Endothelial cell of umbilical vein (primary cell): Measurements from ENCODE around the gene SKA1. TPM values are rescaled to one million over a fixed set of nuclear protein-coding genes. Genes with fewer than 3 reads are reported as not detected.

Source experiments
- BruUV-seq: library from RNA; stranded (reverse); fragments of 400-500 nt; replicated peaks from 2 replicates; lab custom pipeline; 2021; lab: Mats Ljungman, UMichigan
- CTCF ChIA-PET: fragments of 300-600, 350-600 bp; sonication (Branson Sonifier 250); formaldehyde crosslinking; loops from one replicate; lab custom pipeline; 2021; ENCODE audit warnings: antibody characterized with exemption, inconsistent platforms; lab: Charles Lee
- POLR2A ChIA-PET: fragments of 300-600, 350-600 bp; sonication (Branson Sonifier 250); formaldehyde crosslinking; loops from one replicate; lab custom pipeline; 2021; ENCODE audit warnings: antibody characterized with exemption, inconsistent platforms; lab: Charles Lee
- DNase-seq: peaks from one replicate; pipeline ENCODE4 v3.0.0-alpha.2; 2011; ENCODE audit warnings: low read depth, low spot score
- FAIRE-seq: peaks from 2 replicates; lab custom pipeline; 2011; peaks lifted over from hg19 to GRCh38; lab: Jason Lieb, UNC
- H2AFZ ChIP-seq: 2 replicates; pipeline ENCODE4 v1.6.0; 2012; ENCODE audit warnings: low read depth, low read length, control low read depth, inconsistent platforms
- H3K27ac ChIP-seq: 2 replicates; pipeline ENCODE4 v1.5.1; 2011; ENCODE audit warnings: low read depth, mild to moderate bottlenecking, control low read depth, low read length, moderate library complexity; ENCODE audit not compliant: insufficient read depth
- H3K27me3 ChIP-seq, 2 experiments: 2 replicates each; pipeline versions ENCODE4 v1.6.0 to v1.6.1; 2011; ENCODE audit warnings: low read length in 2 of 2, mixed read lengths in 1 of 2; ENCODE audit not compliant: control insufficient read depth in 2 of 2, insufficient read depth in 2 of 2
- H3K36me3 ChIP-seq, 2 experiments: 2 replicates in 1 of 2; 3 replicates in 1 of 2; pipeline ENCODE4 v1.5.1; 2011; ENCODE audit warnings: low read length in 2 of 2, mild to moderate bottlenecking in 1 of 2, moderate library complexity in 1 of 2; ENCODE audit not compliant: control insufficient read depth in 2 of 2, insufficient read depth in 2 of 2; ENCODE audit errors: extremely low read depth in 1 of 2
- H3K4me1 ChIP-seq: 3 replicates; pipeline ENCODE4 v1.5.1; 2011; ENCODE audit warnings: mild to moderate bottlenecking, low read length; ENCODE audit not compliant: control insufficient read depth, insufficient read depth; ENCODE audit errors: extremely low read depth
- H3K4me2 ChIP-seq: 2 replicates; pipeline ENCODE4 v1.6.1; 2011; ENCODE audit warnings: low read length, control low read depth, mixed read lengths; ENCODE audit not compliant: insufficient read depth
- H3K4me3 ChIP-seq, 3 experiments: fragments of 200-600 bp in 1 of 3; sonication (generic), shearing (Covaris generic) in 1 of 3; replicated peaks in 1 of 3; 2 replicates each; pipeline ENCODE4 v1.5.1; 2011 to 2016; ENCODE audit warnings: control low read depth in 3 of 3, low read length in 3 of 3, mild to moderate bottlenecking in 2 of 3, inconsistent platforms in 1 of 3, low read depth in 1 of 3, moderate library complexity in 1 of 3; ENCODE audit not compliant: insufficient read depth in 1 of 3
- H3K79me2 ChIP-seq: 2 replicates; pipeline ENCODE4 v1.6.0; 2012; ENCODE audit warnings: low read length, inconsistent platforms; ENCODE audit not compliant: control insufficient read depth, insufficient read depth
- H3K9ac ChIP-seq: replicated peaks from 2 replicates; pipeline ENCODE3; 2011; ENCODE audit warnings: low read length, control low read depth; ENCODE audit not compliant: insufficient read depth; ENCODE audit errors: extremely low read depth
- H3K9me1 ChIP-seq: replicated peaks from 3 replicates; pipeline ENCODE4 v1.6.0; 2011; ENCODE audit warnings: mild to moderate bottlenecking, low read length; ENCODE audit not compliant: control insufficient read depth, insufficient read depth; ENCODE audit errors: extremely low read depth
- H3K9me3 ChIP-seq: replicated peaks from 2 replicates; pipeline ENCODE4 v1.5.1; 2012; ENCODE audit warnings: low read length, inconsistent platforms; ENCODE audit not compliant: control insufficient read depth, insufficient read depth
- H4K20me1 ChIP-seq: replicated peaks from 2 replicates; pipeline ENCODE3; 2011; ENCODE audit warnings: mild to moderate bottlenecking, low read length; ENCODE audit not compliant: control insufficient read depth, insufficient read depth; ENCODE audit errors: extremely low read depth
- EZH2 ChIP-seq: IDR thresholded peaks from 2 replicates; pipeline ENCODE4 v1.6.1; 2012; ENCODE audit warnings: borderline replicate concordance, low read depth, mild to moderate bottlenecking, moderate library complexity, low read length, inconsistent platforms; ENCODE audit not compliant: severe bottlenecking
- FOS ChIP-seq: IDR thresholded peaks from 2 replicates; pipeline ENCODE4 v1.6.1; 2011; ENCODE audit warnings: mild to moderate bottlenecking, low read length, moderate library complexity, borderline replicate concordance; ENCODE audit not compliant: insufficient read depth
- GATA2 ChIP-seq: IDR thresholded peaks from 2 replicates; pipeline ENCODE4 v1.7.0; 2011; ENCODE audit warnings: low read depth, mild to moderate bottlenecking, moderate library complexity, mixed read lengths, low read length; ENCODE audit not compliant: insufficient read length, insufficient read depth
- JUN ChIP-seq: IDR thresholded peaks from 2 replicates; pipeline ENCODE4 v1.6.1; 2011; ENCODE audit warnings: borderline replicate concordance, low read depth; ENCODE audit not compliant: insufficient read length, insufficient read depth
- MYC ChIP-seq: IDR thresholded peaks from one replicate; pipeline ENCODE4 v1.6.1; 2011; ENCODE audit warnings: mild to moderate bottlenecking, low read depth, low read length
- POLR2A ChIP-seq: IDR thresholded peaks from 2 replicates; pipeline ENCODE4 v1.6.1; 2012; ENCODE audit warnings: low read depth, mild to moderate bottlenecking, control low read depth, low read length
- POLR2AphosphoS5 ChIP-seq: IDR thresholded peaks from 2 replicates; pipeline ENCODE4 v1.6.1; 2012; ENCODE audit warnings: low read depth, mild to moderate bottlenecking, control low read depth, low read length, moderate library complexity; ENCODE audit not compliant: insufficient read depth
- dilution Hi-C: fragments of 300-500 bp; cut with MboI; formaldehyde crosslinking; loops from one replicate; pipeline ENCODE4 v1.15.0; 2019; ENCODE audit warnings: low sequenced_read_pairs; ENCODE audit not compliant: extremely low pct_ligation_motif_present
- intact Hi-C: fragments of 100-400 bp; cut with micrococcal nuclease; formaldehyde crosslinking; loops from one replicate; pipeline ENCODE4 v1.10.0; 2022
- polyA plus RNA-seq, 4 experiments: library from polyadenylated mRNA; depleted of rRNA in 3 of 4; stranded (reverse) in 3 of 4; unstranded in 1 of 4; fragments of >200 nt; gene quantifications; 2 replicates each; pipeline versions ENCODE4 v1.2.1 to v1.2.3, GENCODE V29; 2011 to 2012; ENCODE audit warnings: missing spikeins in 1 of 4
- total RNA-seq: library from RNA; stranded (reverse); gene quantifications from 2 replicates; pipeline ENCODE4 v1.2.3, GENCODE V29; 2021
- TF ChIP-seq, protein P1 (sequence below), 2 donors: IDR thresholded peaks; 1 replicate in 1 of 2; 2 replicates in 1 of 2; pipeline ENCODE4 v1.5.1; 2011; ENCODE audit warnings: low read length in 2 of 2, mild to moderate bottlenecking in 2 of 2, moderate library complexity in 2 of 2, control low read depth in 1 of 2, inconsistent platforms in 1 of 2, low read depth in 1 of 2; ENCODE audit not compliant: insufficient read depth in 1 of 2; ENCODE audit errors: extremely low read depth in 1 of 2
- TF ChIP-seq, protein P2 (sequence below): IDR thresholded peaks from 2 replicates; pipeline ENCODE4 v1.6.1; 2011; ENCODE audit not compliant: insufficient read depth, insufficient read length

Gene SKA1
- total and polyA plus RNA-seq, 2 donors (not counting 3 experiments of a cell fraction or from before 2014, with no cell fraction given): 8.7 to 23.9 TPM

DNA sequence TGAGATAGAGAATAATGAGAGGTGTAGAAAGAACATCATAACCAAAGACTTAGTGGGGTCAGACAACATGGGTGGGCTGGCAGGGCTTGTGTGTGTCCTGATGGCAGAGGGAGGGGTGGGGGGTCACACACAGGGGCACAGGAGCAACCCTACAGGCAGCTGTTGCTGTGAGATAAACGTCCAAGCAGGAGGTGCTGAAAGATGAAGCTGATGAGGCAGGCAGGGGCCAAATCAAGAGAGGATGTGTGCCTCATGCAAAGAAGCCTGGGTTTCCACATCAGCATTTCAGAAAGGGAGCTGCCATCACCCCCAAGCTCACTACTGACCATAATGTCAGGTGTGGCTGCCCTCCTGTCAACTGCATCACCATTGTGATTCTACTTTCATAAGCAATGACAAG is 16.0 kb upstream of the SKA1 start:
- TF ChIP-seq EZH2: no peak
- no peak for TF ChIP-seq POLR2A
- TF ChIP-seq GATA2: no peak
- TF ChIP-seq, protein P1, sequence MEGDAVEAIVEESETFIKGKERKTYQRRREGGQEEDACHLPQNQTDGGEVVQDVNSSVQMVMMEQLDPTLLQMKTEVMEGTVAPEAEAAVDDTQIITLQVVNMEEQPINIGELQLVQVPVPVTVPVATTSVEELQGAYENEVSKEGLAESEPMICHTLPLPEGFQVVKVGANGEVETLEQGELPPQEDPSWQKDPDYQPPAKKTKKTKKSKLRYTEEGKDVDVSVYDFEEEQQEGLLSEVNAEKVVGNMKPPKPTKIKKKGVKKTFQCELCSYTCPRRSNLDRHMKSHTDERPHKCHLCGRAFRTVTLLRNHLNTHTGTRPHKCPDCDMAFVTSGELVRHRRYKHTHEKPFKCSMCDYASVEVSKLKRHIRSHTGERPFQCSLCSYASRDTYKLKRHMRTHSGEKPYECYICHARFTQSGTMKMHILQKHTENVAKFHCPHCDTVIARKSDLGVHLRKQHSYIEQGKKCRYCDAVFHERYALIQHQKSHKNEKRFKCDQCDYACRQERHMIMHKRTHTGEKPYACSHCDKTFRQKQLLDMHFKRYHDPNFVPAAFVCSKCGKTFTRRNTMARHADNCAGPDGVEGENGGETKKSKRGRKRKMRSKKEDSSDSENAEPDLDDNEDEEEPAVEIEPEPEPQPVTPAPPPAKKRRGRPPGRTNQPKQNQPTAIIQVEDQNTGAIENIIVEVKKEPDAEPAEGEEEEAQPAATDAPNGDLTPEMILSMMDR (IDR thresholded peaks at IDR 0.05; ENCODE audit: extremely low read depth in 1 of 2, insufficient read depth in 1 of 2, low read depth in 1 of 2, low read length in 2 of 2): no peak
- TF ChIP-seq MYC: no peak
- TF ChIP-seq FOS: no peak
- TF ChIP-seq JUN: no peak
- TF ChIP-seq, protein P2, sequence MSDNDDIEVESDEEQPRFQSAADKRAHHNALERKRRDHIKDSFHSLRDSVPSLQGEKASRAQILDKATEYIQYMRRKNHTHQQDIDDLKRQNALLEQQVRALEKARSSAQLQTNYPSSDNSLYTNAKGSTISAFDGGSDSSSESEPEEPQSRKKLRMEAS: no peak
- no peak for TF ChIP-seq POLR2AphosphoS5
- intact Hi-C loops: loop anchor here (5.0 kb wide), 2 partner anchors 68 to 157 kb away; no protein-coding TSS in a partner anchor
- no peak for DNase-seq
- peaks cover 4% of the 10 kb centered on the region for H3K4me1 ChIP-seq
- dilution Hi-C loops: no loop called here
- no peak overlapping the region for H3K9ac ChIP-seq
- no peaks in the 10 kb centered on the region for H4K20me1 ChIP-seq
- no peaks in the 10 kb centered on the region for H3K9me1 ChIP-seq
- ChIA-PET POLR2A (no interaction called here), CTCF (interaction anchor here (0.9 to 5.6 kb wide), 2 partner anchors 70 to 142 kb away, joined by 4 to 199 read pairs; no protein-coding TSS in a partner anchor)
- H3K9me3 ChIP-seq: no peaks in the 10 kb centered on the region
- peaks cover 10 to 14% of the 10 kb centered on the region in 2 experiments for H3K27me3 ChIP-seq
- H3K4me2 ChIP-seq: no peak overlapping the region
- no peaks in the 10 kb centered on the region for H3K79me2 ChIP-seq
- no peak overlapping the region for H2AFZ ChIP-seq
- BruUV-seq: no TSS peak
- H3K36me3 ChIP-seq: no peaks in the 10 kb centered on the region
- H3K27ac ChIP-seq: no peak overlapping the region
- no peak overlapping the region for H3K4me3 ChIP-seq
- no peak for FAIRE-seq
